ENCODE data around the gene THSD7B. TPM values are rescaled to one million over a fixed set of nuclear protein-coding genes. Genes with fewer than 3 reads are reported as not detected.
"Not testable (repeated sequence)": the region's sequence is repeated elsewhere in the genome, so short reads cannot be mapped to it uniquely, and the experiment has no call there.

The THSD7B gene
- total and polyA plus RNA-seq, 2 of the 13 experiments (the other 11 are each of a cell fraction or from before 2014, with no cell fraction given): 0.02 TPM; not detected in 1

- TF ChIP-seq AGO2 (optimal IDR thresholded peaks at IDR 0.05; ENCODE audit: low read depth, low read length): no peak
- FAIRE-seq (no peak), ATAC-seq (no peak), DNase-seq (ENCODE audit: low spot score) (no peak)
- WGBS (ENCODE audit: low lambda C conversion rate): 0% methylated on average over 1 of the region's 1 CpG
- no peak overlapping the region for H3K4me2 ChIP-seq (ENCODE audit: low read depth, low read length)
- H3K9ac ChIP-seq (ENCODE audit: insufficient read depth, low read depth, low read length): no peak overlapping the region
- no peak overlapping the region for H3K27ac ChIP-seq (ENCODE audit: extremely low read length, insufficient read depth, low read length)
- in situ Hi-C loops (cut with HindIII; ENCODE audit: extremely low pct_ligation_motif_present, low pct_unique_long_range_greater_than_20kb): no loop called here
- H3K79me2 ChIP-seq (ENCODE audit: insufficient read depth, low read length): no peaks in the 10 kb centered on the region
- no peaks in the 10 kb centered on the region for H4K20me1 ChIP-seq (ENCODE audit: insufficient read depth, low read length)
- ChIA-PET POLR2A (no interaction called here), CTCF (ENCODE audit: low intra/inter-chr PET ratio, low total read pairs) (no interaction called here)
- H2AFZ ChIP-seq (ENCODE audit: low read length): no peak overlapping the region
- H3K4me1 ChIP-seq (ENCODE audit: insufficient read depth, low read length): no peaks in the 10 kb centered on the region
- H3K36me3 ChIP-seq (replicated peaks in 1 of 2; ENCODE audit: control insufficient read depth in 1 of 2, insufficient read depth in 2 of 2, low read length in 2 of 2): no peaks in the 10 kb centered on the region
- no TSS peak for BruUV-seq (replicated peaks)
- no peaks in the 10 kb centered on the region for H3K27me3 ChIP-seq (ENCODE audit: control insufficient read depth in 1 of 2, insufficient read depth in 2 of 2, low read length in 2 of 2)
- no peak overlapping the region for H3K4me3 ChIP-seq (replicated peaks in 1 of 3; ENCODE audit: insufficient read depth in 1 of 3, low read depth in 2 of 3, low read length in 3 of 3)
- intact Hi-C loops (cut with micrococcal nuclease; ENCODE audit: unreplicated experiment): no loop called here
- no peaks in the 10 kb centered on the region for H3K9me3 ChIP-seq (ENCODE audit: low read length)
These were observed 556.2 kb downstream of the THSD7B start for GRCh38 chr2:137321566-137321965.

- H3K79me2 ChIP-seq (ENCODE audit: insufficient read depth, low read length); in situ Hi-C loops (cut with HindIII; ENCODE audit: extremely low pct_ligation_motif_present, low pct_unique_long_range_greater_than_20kb); H3K9ac ChIP-seq (ENCODE audit: insufficient read depth, low read depth, low read length); POLR2A ChIA-PET; H3K27ac ChIP-seq (ENCODE audit: extremely low read length, insufficient read depth, low read length); H3K4me2 ChIP-seq (ENCODE audit: low read depth, low read length); ATAC-seq; FAIRE-seq; H3K27me3 ChIP-seq (ENCODE audit: control insufficient read depth in 1 of 2, insufficient read depth in 2 of 2, low read length in 2 of 2); H2AFZ ChIP-seq (ENCODE audit: low read length); CTCF ChIA-PET (ENCODE audit: low intra/inter-chr PET ratio, low total read pairs); DNase-seq (ENCODE audit: low spot score); H3K4me1 ChIP-seq (ENCODE audit: insufficient read depth, low read length); BruUV-seq (replicated peaks); H3K4me3 ChIP-seq (replicated peaks in 1 of 3; ENCODE audit: insufficient read depth in 1 of 3, low read depth in 2 of 3, low read length in 3 of 3); intact Hi-C loops (cut with micrococcal nuclease; ENCODE audit: unreplicated experiment); H3K36me3 ChIP-seq (replicated peaks in 1 of 2; ENCODE audit: control insufficient read depth in 1 of 2, insufficient read depth in 2 of 2, low read length in 2 of 2); H4K20me1 ChIP-seq (ENCODE audit: insufficient read depth, low read length): not testable (repeated sequence)
- 68% methylated on average over 21 of the region's 25 CpGs for WGBS (ENCODE audit: low lambda C conversion rate)
- H3K9me3 ChIP-seq (ENCODE audit: low read length): peaks cover 13% of the 10 kb centered on the region
These were observed 566.2 kb downstream of the THSD7B start for GRCh38 chr2:137331562-137331961.

All from HepG2 (cell line).